ENCODE measurements around the gene MAU2.
"Not testable (repeated sequence)": the region's sequence is repeated elsewhere in the genome, so short reads cannot be mapped to it uniquely, and the experiment has no call there.

The MAU2 gene

GRCh38 chr19:19371059-19371458, 50.4 kb downstream of the MAU2 start:
- no peak overlapping the region for H3K4me3 ChIP-seq (ENCODE audit: low read depth, low read length)
- no peak for TF ChIP-seq CTCF (IDR thresholded peaks at IDR 0.05; ENCODE audit: low read depth, low read length)

- H3K4me3 ChIP-seq (ENCODE audit: low read depth, low read length): 0 out of 2 replicates have a peak overlapping the region, but pooled peaks have one; percentile 22
- no peak for TF ChIP-seq CTCF (IDR thresholded peaks at IDR 0.05; ENCODE audit: low read depth, low read length)
Observed at GRCh38 chr19:19372656-19373416, 52.2 kb downstream of the MAU2 start.

GRCh38 chr19:19379527-19379926, 58.9 kb downstream of the MAU2 start:
- no peak for TF ChIP-seq CTCF (IDR thresholded peaks at IDR 0.05; ENCODE audit: low read depth, low read length)
- H3K4me3 ChIP-seq (ENCODE audit: low read depth, low read length): no peak overlapping the region

- not testable (repeated sequence) for H3K4me3 ChIP-seq (ENCODE audit: low read depth, low read length)
Observed at GRCh38 chr19:19380316-19380715, 59.7 kb downstream of the MAU2 start.

GRCh38 chr19:19381007-19381926, 60.6 kb downstream of the MAU2 start:
- no peak overlapping the region for H3K4me3 ChIP-seq (ENCODE audit: low read depth, low read length)
- TF ChIP-seq CTCF (IDR thresholded peaks at IDR 0.05; ENCODE audit: low read depth, low read length): no peak

- H3K4me3 ChIP-seq (ENCODE audit: low read depth, low read length): no peak overlapping the region
- TF ChIP-seq CTCF (IDR thresholded peaks at IDR 0.05; ENCODE audit: low read depth, low read length): no peak
Observed at GRCh38 chr19:19382118-19382517, 61.5 kb downstream of the MAU2 start.

GRCh38 chr19:19384486-19384885, 63.9 kb downstream of the MAU2 start:
- H3K4me3 ChIP-seq (ENCODE audit: low read depth, low read length): peak overlapping the region; percentile 60
- TF ChIP-seq CTCF (IDR thresholded peaks at IDR 0.05; ENCODE audit: low read depth, low read length): no peak

Measured in WI38 (cell line).